A549 (cell line): ENCODE data around the gene TMEM30A. TPM values are rescaled to one million over a fixed set of nuclear protein-coding genes. Genes with fewer than 3 reads are reported as not detected.
A peak's percentile ranks its signal among the peaks of the same experiment; 100 is the strongest.

Experiments
- ATAC-seq, 2 experiments: fragments of 200-7000 bp in 1 of 2; fragments of >200 bp in 1 of 2; cut with Nextera tagmentation in 1 of 2; cut with Tn5 transposase in 1 of 2; 3 replicates each; pipeline versions ENCODE4 v1.8.0 to v1.9.1; 2018 to 2020; ENCODE audit warnings: mild to moderate bottlenecking in 1 of 2, moderate library complexity in 1 of 2
- CTCF ChIA-PET: fragments of 300-600 bp; sonication (Branson Sonifier 250); formaldehyde crosslinking; extraction: SDS; loops from one replicate; lab custom pipeline; 2021; ENCODE audit warnings: antibody characterized with exemption, inconsistent platforms; lab: Yijun Ruan, JAX
- POLR2A ChIA-PET: fragments of 350-600 bp; formaldehyde crosslinking; extraction: SDS; loops from one replicate; lab custom pipeline; 2021; ENCODE audit warnings: antibody characterized with exemption, inconsistent platforms; lab: Yijun Ruan, JAX
- DNase-seq, 2 experiments: peaks; one replicate each; pipeline versions ENCODE4 v3.0.0 to v3.0.0-alpha.2; 2011 to 2016; ENCODE audit warnings: low read depth in 1 of 2, low spot score in 1 of 2
- FAIRE-seq: peaks from 2 replicates; lab custom pipeline; 2011; peaks lifted over from hg19 to GRCh38; lab: Jason Lieb, UNC
- H3K27ac ChIP-seq, 2 experiments: fragments of >200 bp; sonication (Bioruptor Twin); formaldehyde crosslinking; 3 replicates each; pipeline ENCODE4 v1.5.1; 2016 to 2017
- H3K4me1 ChIP-seq: fragments of >200 bp; sonication (Bioruptor Twin); formaldehyde crosslinking; 3 replicates; pipeline ENCODE4 v1.6.1; 2016
- H3K4me2 ChIP-seq: fragments of >200 bp; sonication (Bioruptor Twin); formaldehyde crosslinking; 3 replicates; pipeline ENCODE4 v1.6.1; 2016
- H3K4me3 ChIP-seq: fragments of >200 bp; sonication (Bioruptor Twin); formaldehyde crosslinking; 3 replicates; pipeline ENCODE4 v1.5.1; 2016
- H3K9me3 ChIP-seq: fragments of >200 bp; sonication (Bioruptor Twin); formaldehyde crosslinking; 3 replicates; pipeline ENCODE4 v1.6.1; 2016
- BHLHE40 ChIP-seq: IDR thresholded peaks from 2 replicates; pipeline ENCODE4 v1.6.1; 2012; ENCODE audit warnings: low read depth, low read length, inconsistent platforms
- CEBPB ChIP-seq, 2 experiments: fragments of >200 bp in 1 of 2; sonication (Bioruptor Twin) in 1 of 2; formaldehyde crosslinking in 1 of 2; IDR thresholded peaks; 2 replicates each; pipeline ENCODE4 v1.6.1; 2012 to 2016
- CHD2 ChIP-seq: fragments of 150-350 bp; IDR thresholded peaks from 2 replicates; pipeline ENCODE4 v1.6.1; 2014; ENCODE audit warnings: low read length; ENCODE audit not compliant: partially characterized antibody
- CHD4 ChIP-seq: fragments of 200-600 bp; sonication (generic); IDR thresholded peaks from 2 replicates; pipeline ENCODE4 v1.6.1; 2016; ENCODE audit warnings: antibody characterized with exemption, mild to moderate bottlenecking, borderline replicate concordance
- EHF ChIP-seq: fragments of 250-450 bp; sonication (Bioruptor Pico); IDR thresholded peaks from 2 replicates; pipeline ENCODE4 v1.5.0; 2020; ENCODE audit warnings: mild to moderate bottlenecking
- EHMT2 ChIP-seq: fragments of 200-600 bp; sonication (generic); IDR thresholded peaks from 2 replicates; pipeline ENCODE4 v1.6.1; 2016; ENCODE audit warnings: antibody characterized with exemption, low read depth, mild to moderate bottlenecking, moderate library complexity
- FOSB ChIP-seq: fragments of 250-450 bp; sonication (Bioruptor Pico); IDR thresholded peaks from 2 replicates; pipeline ENCODE4 v1.5.0; 2020; ENCODE audit warnings: mild to moderate bottlenecking, moderate library complexity
- FOXS1 ChIP-seq: fragments of 250-450 bp; sonication (Bioruptor Pico); IDR thresholded peaks from 2 replicates; pipeline ENCODE4 v1.5.0; 2020; ENCODE audit warnings: mild to moderate bottlenecking, moderate library complexity
- GATA3 ChIP-seq: IDR thresholded peaks from 2 replicates; pipeline ENCODE4 v1.6.1; 2012; ENCODE audit warnings: borderline replicate concordance
- HOXA7 ChIP-seq: fragments of 250-450 bp; sonication (Bioruptor Pico); IDR thresholded peaks from 2 replicates; pipeline ENCODE4 v1.5.0; 2020; ENCODE audit warnings: mild to moderate bottlenecking, moderate library complexity
- HOXB13 ChIP-seq: fragments of 250-450 bp; sonication (Bioruptor Pico); IDR thresholded peaks from 2 replicates; pipeline ENCODE4 v1.5.0; 2020; ENCODE audit warnings: low read depth, mild to moderate bottlenecking, moderate library complexity
- JUN ChIP-seq, 2 experiments: fragments of >200 bp; sonication (Bioruptor Twin); formaldehyde crosslinking; IDR thresholded peaks; 2 replicates in 1 of 2; 3 replicates in 1 of 2; pipeline ENCODE4 v1.6.1; 2016 to 2017
- MYC ChIP-seq: IDR thresholded peaks from 2 replicates; pipeline ENCODE4 v1.6.1; 2012; ENCODE audit warnings: mild to moderate bottlenecking, inconsistent platforms, low read length, improper control_type of control experiment, borderline replicate concordance
- NFE2L2 ChIP-seq: fragments of 150-350 bp; conservative IDR thresholded peaks from 2 replicates; pipeline ENCODE4 v1.6.1; 2014; ENCODE audit warnings: low read length
- PHF8 ChIP-seq: fragments of 200-600 bp; sonication (generic); IDR thresholded peaks from 2 replicates; pipeline ENCODE4 v1.6.1; 2016; ENCODE audit warnings: low read depth, mild to moderate bottlenecking, antibody characterized with exemption, moderate library complexity, borderline replicate concordance
- POLR2A ChIP-seq: IDR thresholded peaks from 2 replicates; pipeline ENCODE4 v1.6.1; 2012; ENCODE audit warnings: mild to moderate bottlenecking, low read length
- POLR2AphosphoS2 ChIP-seq: conservative IDR thresholded peaks from 2 replicates; pipeline ENCODE4 v1.6.1; 2012; ENCODE audit warnings: low read length, improper control_type of control experiment, inconsistent platforms
- RAD21 ChIP-seq, 2 experiments: fragments of >200 bp in 1 of 2; sonication (Bioruptor Twin) in 1 of 2; formaldehyde crosslinking in 1 of 2; IDR thresholded peaks in 1 of 2; conservative IDR thresholded peaks in 1 of 2; 2 replicates in 1 of 2; 3 replicates in 1 of 2; pipeline ENCODE4 v1.6.1; 2012 to 2018; ENCODE audit warnings: inconsistent platforms in 1 of 2
- RCOR1 ChIP-seq: fragments of 150-350 bp; IDR thresholded peaks from 2 replicates; pipeline ENCODE4 v1.6.1; 2014; ENCODE audit warnings: antibody characterized with exemption, low read length, low read depth
- USF2 ChIP-seq: fragments of 450-650 bp; IDR thresholded peaks from 2 replicates; pipeline ENCODE4 v1.6.1; 2014; ENCODE audit warnings: antibody characterized with exemption
- ZC3H11A ChIP-seq: fragments of 450-650 bp; IDR thresholded peaks from 2 replicates; pipeline ENCODE4 v1.6.1; 2014; ENCODE audit warnings: antibody characterized with exemption, mild to moderate bottlenecking
- ZNF302 ChIP-seq: fragments of 250-450 bp; sonication (Bioruptor Pico); IDR thresholded peaks from 2 replicates; pipeline ENCODE4 v1.9.0; 2021; ENCODE audit warnings: inconsistent platforms, mild to moderate bottlenecking, moderate library complexity
- WGBS: methylation state at CpG from one replicate; pipeline ENCODE4 v1.1.6; 2017; ENCODE audit errors: missing lambda C conversion rate; 5-methylcytosine and 5-hydroxymethylcytosine counted together
- polyA plus RNA-seq, 4 experiments: library from polyadenylated mRNA; depleted of rRNA in 3 of 4; stranded (reverse); fragments of >200 nt; fragmentation: RNase III in 1 of 4; extraction: RNeasy Plus Mini Kit Qiagen cat#74134 plus additional on column Dnase treatment in 1 of 4; gene quantifications; 2 replicates in 3 of 4; 3 replicates in 1 of 4; pipeline ENCODE4 v1.2.3, GENCODE V29; 2011 to 2017
- TF ChIP-seq, protein P1 (sequence below): fragments of >200 bp; sonication (Bioruptor Twin); formaldehyde crosslinking; IDR thresholded peaks from 3 replicates; pipeline ENCODE4 v1.5.1; 2016
- TF ChIP-seq, protein P2 (sequence below): IDR thresholded peaks from 2 replicates; pipeline ENCODE4 v1.6.1; 2012
- TF ChIP-seq, protein P3 (sequence below): fragments of 150-350 bp; IDR thresholded peaks from 2 replicates; pipeline ENCODE4 v1.6.1; 2014; ENCODE audit warnings: low read depth, mild to moderate bottlenecking, low read length
- TF ChIP-seq, protein P4 (sequence below): IDR thresholded peaks from 2 replicates; pipeline ENCODE4 v1.6.1; 2012

Gene TMEM30A
- polyA plus RNA-seq, 2 of the 4 experiments (the other 2 are of a cell fraction): 65.1 to 75.5 TPM

DNA sequence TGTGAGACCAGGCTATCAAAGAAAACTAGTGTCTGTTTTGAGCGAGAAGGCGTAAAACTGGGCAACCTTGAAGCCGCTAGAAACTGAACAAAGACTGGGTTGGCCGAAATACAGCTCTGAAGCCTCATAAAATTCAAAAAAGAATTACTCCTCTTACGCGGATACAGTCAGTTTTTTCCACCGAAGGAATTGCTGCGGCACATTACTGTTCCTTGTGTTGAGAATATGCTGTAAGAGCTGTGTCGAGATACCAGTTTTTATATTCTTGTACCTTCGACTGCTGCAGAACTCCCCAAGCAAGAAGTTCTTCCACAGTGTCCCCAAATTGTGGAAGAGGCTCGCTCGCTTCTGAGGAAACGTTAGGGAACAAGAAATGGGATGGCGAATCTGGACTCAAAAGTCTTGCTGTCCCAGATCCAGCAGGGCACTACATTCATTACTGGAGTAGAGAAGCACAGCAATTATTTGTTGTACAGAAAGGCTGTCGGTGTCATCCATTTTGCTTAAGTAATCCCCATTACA, 40.5 kb downstream of the TMEM30A start:
- peak overlapping the region; percentile 85 to 96 for H3K27ac ChIP-seq
- H3K4me3 ChIP-seq: peak overlapping the region; percentile 76
- ChIA-PET CTCF (interaction anchor here (0.9 kb wide), 1 partner anchor 35 kb away, joined by 3 read pairs; no protein-coding TSS in a partner anchor), POLR2A (interaction anchor here (0.6 to 1.9 kb wide), 6 partner anchors 24 to 1590 kb away, joined by 3 to 7 read pairs (median 4); partner anchors contain the start of genes SENP6, SLC17A5 and TMEM30A)
- ATAC-seq (peak; percentile 38 to 48), FAIRE-seq (no peak)
- 4% methylated on average over 15 of the region's 15 CpGs for WGBS
- H3K9me3 ChIP-seq: no peaks in the 10 kb centered on the region
- H3K4me1 ChIP-seq: peaks cover 10% of the 10 kb centered on the region; the same call in 1 of the 3 replicates
- peak overlapping the region; percentile 97 for H3K4me2 ChIP-seq
- TF ChIP-seq FOSB (CRISPR knock-in tag) (no peak), RCOR1 (no peak), PHF8 (0 out of 2 replicates have a peak, but pooled peaks have one; percentile 3), EHF (CRISPR knock-in tag) (no peak), CHD4 (no peak), BHLHE40 (no peak), ZC3H11A (no peak), EHMT2 (no peak), USF2 (no peak), HOXB13 (CRISPR knock-in tag) (no peak), ZNF302 (no peak), JUN (IDR thresholded peaks at IDR 0.05) (peak in 1 of 2 experiments; percentile 33; a peak in 2 of 5 replicates), MYC (no peak), CEBPB (IDR thresholded peaks at IDR 0.05) (no peak)
- TF ChIP-seq, protein P1, sequence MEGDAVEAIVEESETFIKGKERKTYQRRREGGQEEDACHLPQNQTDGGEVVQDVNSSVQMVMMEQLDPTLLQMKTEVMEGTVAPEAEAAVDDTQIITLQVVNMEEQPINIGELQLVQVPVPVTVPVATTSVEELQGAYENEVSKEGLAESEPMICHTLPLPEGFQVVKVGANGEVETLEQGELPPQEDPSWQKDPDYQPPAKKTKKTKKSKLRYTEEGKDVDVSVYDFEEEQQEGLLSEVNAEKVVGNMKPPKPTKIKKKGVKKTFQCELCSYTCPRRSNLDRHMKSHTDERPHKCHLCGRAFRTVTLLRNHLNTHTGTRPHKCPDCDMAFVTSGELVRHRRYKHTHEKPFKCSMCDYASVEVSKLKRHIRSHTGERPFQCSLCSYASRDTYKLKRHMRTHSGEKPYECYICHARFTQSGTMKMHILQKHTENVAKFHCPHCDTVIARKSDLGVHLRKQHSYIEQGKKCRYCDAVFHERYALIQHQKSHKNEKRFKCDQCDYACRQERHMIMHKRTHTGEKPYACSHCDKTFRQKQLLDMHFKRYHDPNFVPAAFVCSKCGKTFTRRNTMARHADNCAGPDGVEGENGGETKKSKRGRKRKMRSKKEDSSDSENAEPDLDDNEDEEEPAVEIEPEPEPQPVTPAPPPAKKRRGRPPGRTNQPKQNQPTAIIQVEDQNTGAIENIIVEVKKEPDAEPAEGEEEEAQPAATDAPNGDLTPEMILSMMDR: no peak
- TF ChIP-seq, protein P2, sequence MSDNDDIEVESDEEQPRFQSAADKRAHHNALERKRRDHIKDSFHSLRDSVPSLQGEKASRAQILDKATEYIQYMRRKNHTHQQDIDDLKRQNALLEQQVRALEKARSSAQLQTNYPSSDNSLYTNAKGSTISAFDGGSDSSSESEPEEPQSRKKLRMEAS: no peak
- TF ChIP-seq, all 56 proteins: peak for 2
- DNase-seq: no peak

GRCh38 chr6:75243333-75244062, 41.1 kb downstream of the TMEM30A start, which contains the start of gene COX7A2:
Gene COX7A2, minus strand, starts transcription at chr6:75243801. Its CDS starts 67 bp downstream, at chr6:75243734.
- FAIRE-seq: peak; percentile 51
- Histone ChIP-seq H3K4me1 (peaks cover 10% of the 10 kb centered on the region; the same call in 1 of the 3 replicates), H3K27ac (peak within 1 kb of the TSS; percentile 85 to 96), H3K4me3 (peak within 1 kb of the TSS; percentile 76), H3K9me3 (no peaks in the 10 kb centered on the region), H3K4me2 (peak within 1 kb of the TSS; percentile 97)
- DNase-seq: peak; percentile 61 to 97
- ChIA-PET POLR2A (interaction anchor here (0.5 to 1.9 kb wide), 8 partner anchors 24 to 1589 kb away, joined by 3 to 7 read pairs (median 5); partner anchors contain the start of genes SENP6, SLC17A5 and TMEM30A), CTCF (interaction anchor here (0.8 to 1.5 kb wide), 3 partner anchors 17 to 35 kb away, joined by 3 read pairs; no protein-coding TSS in a partner anchor)
- ATAC-seq: peak; percentile 95 to 96
- WGBS: 1% methylated on average over 27 of the region's 36 CpGs
- TF ChIP-seq, protein P3, sequence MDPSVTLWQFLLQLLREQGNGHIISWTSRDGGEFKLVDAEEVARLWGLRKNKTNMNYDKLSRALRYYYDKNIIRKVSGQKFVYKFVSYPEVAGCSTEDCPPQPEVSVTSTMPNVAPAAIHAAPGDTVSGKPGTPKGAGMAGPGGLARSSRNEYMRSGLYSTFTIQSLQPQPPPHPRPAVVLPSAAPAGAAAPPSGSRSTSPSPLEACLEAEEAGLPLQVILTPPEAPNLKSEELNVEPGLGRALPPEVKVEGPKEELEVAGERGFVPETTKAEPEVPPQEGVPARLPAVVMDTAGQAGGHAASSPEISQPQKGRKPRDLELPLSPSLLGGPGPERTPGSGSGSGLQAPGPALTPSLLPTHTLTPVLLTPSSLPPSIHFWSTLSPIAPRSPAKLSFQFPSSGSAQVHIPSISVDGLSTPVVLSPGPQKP: no peak
- TF ChIP-seq FOXS1 (CRISPR knock-in tag) (no peak), CEBPB (IDR thresholded peaks at IDR 0.05) (peak in 1 of 2 experiments; percentile 53; a peak in 2 of 4 replicates), CHD2 (no peak), USF2 (no peak), BHLHE40 (peak; percentile 25; the same call in 1 of the 2 replicates), EHMT2 (no peak), POLR2AphosphoS2 (peak; percentile 30; the same call in 1 of the 2 replicates), EHF (CRISPR knock-in tag) (no peak), POLR2A (peak; percentile 70), JUN (IDR thresholded peaks at IDR 0.05) (peak; percentile 83 to 95), HOXA7 (CRISPR knock-in tag) (no peak), PHF8 (peak; percentile 52; the same call in 1 of the 2 replicates), GATA3 (no peak), NFE2L2 (no peak), RAD21 (conservative IDR thresholded peaks at IDR 0.05 in 1 of 2, IDR thresholded peaks at IDR 0.05 in 1 of 2) (no peak), ZC3H11A (no peak)
- TF ChIP-seq, protein P2: peak; percentile 81
- TF ChIP-seq, protein P4, sequence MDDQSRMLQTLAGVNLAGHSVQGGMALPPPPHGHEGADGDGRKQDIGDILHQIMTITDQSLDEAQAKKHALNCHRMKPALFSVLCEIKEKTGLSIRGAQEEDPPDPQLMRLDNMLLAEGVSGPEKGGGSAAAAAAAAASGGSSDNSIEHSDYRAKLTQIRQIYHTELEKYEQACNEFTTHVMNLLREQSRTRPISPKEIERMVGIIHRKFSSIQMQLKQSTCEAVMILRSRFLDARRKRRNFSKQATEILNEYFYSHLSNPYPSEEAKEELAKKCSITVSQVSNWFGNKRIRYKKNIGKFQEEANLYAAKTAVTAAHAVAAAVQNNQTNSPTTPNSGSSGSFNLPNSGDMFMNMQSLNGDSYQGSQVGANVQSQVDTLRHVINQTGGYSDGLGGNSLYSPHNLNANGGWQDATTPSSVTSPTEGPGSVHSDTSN: no peak
